Measurements from ENCODE around the gene LAMTOR5.
"Not testable (repeated sequence)": the region's sequence is repeated elsewhere in the genome, so short reads cannot be mapped to it uniquely, and the experiment has no call there.

The LAMTOR5 gene

GRCh38 chr1:110407260-110408210 lies at the start of gene LAMTOR5:
TSS of gene LAMTOR5 (minus strand) at chr1:110407694. CDS start at chr1:110407620, 74 bp downstream.
- DNase-seq: peak; percentile 90

DNA sequence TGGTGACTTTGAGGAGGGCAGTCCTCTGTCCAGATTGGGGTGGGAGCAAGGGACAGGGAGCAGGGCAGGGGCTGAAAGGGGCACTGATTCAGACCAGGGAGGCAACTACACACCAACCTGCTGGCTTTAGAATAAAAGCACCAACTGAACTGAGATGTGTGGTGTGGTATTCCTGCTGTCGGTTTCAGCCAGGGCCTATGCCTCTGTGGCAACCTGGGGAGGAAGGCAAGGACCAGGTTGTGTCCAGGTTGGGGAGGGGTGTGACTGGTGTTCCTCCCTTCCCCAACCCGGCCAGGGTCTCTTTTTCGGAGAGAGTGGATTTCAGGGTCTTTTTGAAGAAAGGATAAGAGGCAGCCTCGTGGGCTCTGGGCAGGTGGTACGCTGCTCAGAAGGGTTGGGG lies 49.7 kb upstream of the LAMTOR5 start:
- DNase-seq: no peak

DNA sequence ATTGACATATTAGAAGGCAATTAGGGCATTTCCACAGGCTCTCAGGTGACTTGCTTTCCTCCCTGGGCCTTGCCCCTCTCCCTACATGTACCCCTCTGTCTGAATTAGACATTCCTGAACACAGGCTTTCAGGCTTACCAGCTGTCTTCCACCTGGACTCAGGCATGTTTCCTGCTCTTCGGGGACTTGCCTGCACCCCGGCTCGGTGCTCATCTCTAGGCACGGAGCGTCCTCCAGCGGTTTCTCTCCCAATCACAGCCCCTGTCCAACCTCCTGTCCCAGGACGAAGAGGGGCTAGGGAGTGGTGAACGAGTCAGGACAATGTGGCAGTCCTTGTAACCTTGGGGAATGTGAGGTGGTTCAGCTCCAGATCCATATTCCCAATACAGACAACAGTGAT lies 47.7 kb upstream of the LAMTOR5 start:
- no peak for DNase-seq

DNA sequence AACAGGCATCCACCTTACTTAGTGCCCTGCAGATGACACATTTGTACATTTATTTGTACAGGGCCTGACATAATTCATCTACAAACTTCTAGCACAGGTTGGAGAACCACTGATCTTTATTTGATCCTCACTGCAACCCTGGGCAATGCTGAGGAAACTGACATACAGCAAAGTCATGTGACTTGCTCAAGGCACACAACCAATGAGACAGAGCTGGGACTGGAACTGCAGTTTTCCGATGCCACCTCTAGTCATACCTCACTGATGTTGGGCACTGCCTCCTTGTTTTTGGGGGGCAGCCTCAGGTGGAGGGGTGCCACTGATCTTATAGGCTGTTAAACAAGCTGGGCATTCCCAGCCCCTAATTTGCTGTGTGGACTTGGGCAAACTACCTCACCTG lies 46.8 kb upstream of the LAMTOR5 start:
- no peak for DNase-seq

- no peak for DNase-seq
These were observed 46.3 kb upstream of the LAMTOR5 start for GRCh38 chr1:110453829-110454228.

- DNase-seq: no peak
These were observed 44.8 kb upstream of the LAMTOR5 start for GRCh38 chr1:110452330-110452729.

DNA sequence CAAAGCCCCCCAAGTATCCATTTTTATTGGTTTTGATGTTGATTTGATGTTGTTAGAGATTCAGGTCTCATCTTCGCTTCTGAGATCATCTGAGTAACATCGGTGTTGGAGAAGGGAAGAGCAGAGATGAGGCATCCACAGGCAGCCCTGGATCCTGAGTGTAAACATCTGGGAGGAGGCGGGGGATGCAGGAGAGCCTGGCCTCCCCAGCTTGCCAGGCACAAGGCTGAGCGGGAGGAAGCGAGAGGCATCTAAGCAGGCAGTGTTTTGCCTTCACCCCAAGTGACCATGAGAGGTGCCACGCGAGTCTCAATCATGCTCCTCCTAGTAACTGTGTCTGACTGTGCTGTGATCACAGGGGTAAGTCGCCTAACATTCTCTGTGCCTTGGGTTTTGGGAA lies 43.4 kb upstream of the LAMTOR5 start, which contains the start of gene PROK1:
PROK1 (plus strand) TSS at position 221 of the 400 bp plus-strand sequence; CDS start at position 289, 68 bp downstream.
- no peak for DNase-seq

DNA sequence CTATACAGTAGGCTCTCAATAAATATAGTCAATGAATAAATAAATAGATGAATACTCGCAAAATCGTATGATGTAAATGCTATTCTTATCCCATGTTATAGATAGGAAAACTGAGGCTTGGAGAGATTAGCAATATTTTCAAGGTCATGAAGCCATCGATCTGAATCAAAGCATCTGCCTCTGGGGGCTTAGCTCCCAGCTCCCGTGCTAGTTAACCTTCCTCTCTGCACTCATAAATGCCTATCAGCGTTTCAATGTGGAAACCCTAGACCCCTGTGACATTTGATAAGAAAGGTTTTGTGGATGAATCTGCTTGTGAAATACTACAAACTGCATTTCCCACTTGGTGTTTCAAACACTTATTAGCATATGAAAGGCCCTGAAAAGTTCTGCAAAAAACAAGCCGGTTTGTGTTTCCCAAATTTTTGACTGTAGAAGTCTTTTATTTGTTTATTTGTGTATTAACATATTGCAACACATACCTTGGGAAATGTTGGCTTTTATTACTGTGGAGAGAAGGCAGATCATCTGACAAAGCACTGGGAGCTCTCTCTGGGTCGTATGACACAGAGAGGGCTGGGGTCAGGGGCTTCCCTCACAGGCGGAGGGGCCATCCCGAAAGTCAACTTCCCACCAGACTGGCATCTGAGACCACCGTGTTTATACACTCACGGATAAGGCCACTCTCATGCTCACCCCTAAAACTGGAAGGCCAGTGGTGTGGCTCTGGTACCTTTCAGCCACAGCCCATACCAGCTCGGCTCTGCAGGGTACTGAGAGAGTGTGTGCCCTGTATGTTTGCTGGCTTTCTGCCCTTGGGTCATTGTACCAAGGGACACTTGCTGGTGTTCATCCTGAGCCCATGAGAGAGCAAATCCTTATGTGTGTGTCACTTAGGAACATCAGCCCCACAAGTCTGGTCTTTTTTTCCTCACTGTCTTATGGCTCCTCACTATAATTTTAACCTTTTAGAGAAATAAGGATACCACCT lies 42.5 kb upstream of the LAMTOR5 start:
- DNase-seq: no peak

- DNase-seq: no peak
These were observed 37.1 kb upstream of the LAMTOR5 start for GRCh38 chr1:110444561-110444960.

GRCh38 chr1:110443451-110443850 lies 36.0 kb upstream of the LAMTOR5 start:
- no peak for DNase-seq

DNA sequence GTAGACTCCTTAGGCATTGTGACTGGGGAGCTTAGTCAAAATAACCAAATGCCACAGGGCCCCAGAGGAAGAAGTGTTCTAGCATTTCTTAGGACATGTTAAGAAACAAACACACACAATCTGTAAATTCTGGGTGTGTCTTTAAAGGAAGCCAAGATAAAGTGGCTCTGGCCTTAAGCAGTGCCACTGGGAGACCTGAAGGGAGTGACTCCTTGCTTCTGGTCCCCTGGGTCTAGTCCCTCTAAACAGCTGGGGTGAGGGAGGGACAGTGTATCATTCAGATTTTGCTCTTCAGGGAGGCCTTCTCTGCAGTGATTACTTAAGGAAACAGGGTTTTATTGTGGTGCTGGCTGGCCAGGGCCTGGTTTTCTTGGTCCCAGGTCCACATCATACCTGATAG lies 34.4 kb upstream of the LAMTOR5 start:
- no peak for DNase-seq

- DNase-seq: no peak
These were observed 33.4 kb upstream of the LAMTOR5 start for GRCh38 chr1:110440877-110441276.

- DNase-seq: not testable (repeated sequence)
These were observed 32.4 kb upstream of the LAMTOR5 start for GRCh38 chr1:110439873-110440272.

GRCh38 chr1:110438893-110439292 lies 31.4 kb upstream of the LAMTOR5 start:
- no peak for DNase-seq

DNA sequence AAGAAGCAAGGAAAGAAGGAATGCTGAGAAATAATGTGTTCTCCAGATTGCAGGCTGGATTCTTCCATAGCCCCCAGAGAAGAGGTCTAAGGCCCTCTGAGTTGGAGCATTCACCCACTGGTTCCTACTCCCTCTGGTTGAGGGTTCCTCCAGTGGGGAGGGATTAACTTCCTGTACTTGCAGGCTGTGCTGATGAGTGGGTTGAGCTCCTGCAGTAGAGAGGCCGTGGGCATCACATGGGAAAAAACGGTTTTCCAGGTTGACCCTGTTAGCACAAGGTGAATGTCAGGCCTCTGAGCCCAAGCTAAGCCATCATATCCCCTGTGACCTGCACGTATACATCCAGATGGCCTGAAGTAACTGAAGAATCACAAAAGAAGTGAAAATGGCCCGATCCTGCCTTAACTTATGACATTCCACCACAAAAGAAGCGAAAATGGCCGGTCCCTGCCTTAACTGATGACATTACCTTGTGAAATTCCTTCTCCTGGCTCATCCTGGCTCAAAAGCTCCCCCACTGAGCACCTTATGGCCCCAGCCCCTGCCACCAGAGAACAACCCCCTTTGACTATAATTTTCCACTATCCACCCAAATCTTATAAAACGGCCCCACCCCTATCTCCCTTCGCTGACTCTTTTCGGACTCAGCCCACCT lies 30.3 kb upstream of the LAMTOR5 start:
- not testable (repeated sequence) for DNase-seq

DNA sequence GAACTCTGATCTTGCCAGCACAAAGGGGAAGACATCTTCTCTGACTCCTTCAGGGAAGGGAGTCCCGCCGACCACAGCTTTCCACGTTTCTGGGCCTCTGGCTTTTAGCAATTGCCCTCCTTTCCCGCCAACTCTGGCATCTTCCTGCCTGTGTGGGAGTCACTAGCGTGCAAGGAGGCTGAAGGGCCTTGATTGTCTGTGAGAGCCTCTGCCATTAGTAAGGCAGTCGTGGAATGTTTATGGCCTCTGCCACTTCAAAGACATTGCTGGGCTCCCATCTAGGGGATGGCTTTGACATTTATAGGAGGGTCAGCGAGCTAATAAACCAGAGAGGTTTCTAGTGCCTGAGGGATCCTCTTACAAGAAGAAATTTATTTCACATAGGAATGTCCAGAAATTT lies 29.1 kb upstream of the LAMTOR5 start:
- DNase-seq: no peak

DNA sequence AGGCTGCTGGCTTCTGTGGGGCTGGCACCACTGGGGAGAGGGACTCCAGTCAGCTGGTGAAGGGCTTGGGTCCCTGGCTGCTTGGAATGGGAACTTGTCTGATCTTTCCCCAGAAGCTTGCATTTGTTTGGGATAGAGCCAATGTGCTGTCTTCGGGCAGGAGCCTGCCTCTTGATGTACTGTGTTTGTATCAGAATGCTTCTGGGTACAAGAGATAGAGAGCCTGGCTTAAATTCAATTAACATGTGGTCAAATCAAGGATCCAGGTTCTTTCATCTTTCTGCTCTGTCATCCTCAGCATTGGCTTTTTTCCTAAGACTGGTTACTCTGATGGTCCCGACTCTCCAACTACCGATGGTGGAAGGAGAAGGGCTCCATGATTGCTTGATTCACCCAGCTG lies 27.5 kb upstream of the LAMTOR5 start:
- no peak for DNase-seq

GRCh38 chr1:110433803-110434202 lies 26.3 kb upstream of the LAMTOR5 start:
- DNase-seq: no peak

- no peak for DNase-seq
These were observed 25.7 kb upstream of the LAMTOR5 start for GRCh38 chr1:110433213-110433612.

- DNase-seq: no peak
These were observed 23.4 kb upstream of the LAMTOR5 start for GRCh38 chr1:110430901-110431300.

DNA sequence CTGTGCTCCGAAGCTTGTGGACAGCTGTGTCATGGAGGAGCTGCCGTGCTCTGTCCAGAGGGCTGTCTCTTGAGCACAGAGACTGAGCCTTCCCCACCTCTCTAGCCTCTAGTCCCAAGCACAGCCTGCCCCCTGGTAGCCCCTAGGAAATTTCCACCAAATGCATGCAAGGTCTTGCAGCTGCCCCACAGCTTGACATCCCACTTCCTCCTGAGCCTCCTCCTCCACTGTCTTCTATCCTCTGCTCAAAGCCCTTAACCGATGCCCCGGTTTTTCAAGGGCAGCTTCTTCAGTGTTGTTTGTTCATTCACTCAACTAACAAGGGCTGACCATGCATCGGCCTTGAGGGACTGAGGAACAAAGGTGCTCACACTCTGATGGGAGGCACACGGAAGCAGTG lies 22.9 kb upstream of the LAMTOR5 start:
- no peak for DNase-seq

- DNase-seq: no peak
These were observed 21.5 kb upstream of the LAMTOR5 start for GRCh38 chr1:110428946-110429345.

GRCh38 chr1:110426854-110427253 lies 19.4 kb upstream of the LAMTOR5 start:
- no peak for DNase-seq

All from stimulated activated CD4-positive, alpha-beta T cell treated with anti-CD3 and anti-CD28 coated beads, Interleukin-4, amount 100 ng/mL, for 1 hour (primary cell).